GM23248 (cell line): ENCODE data around the gene DGKH. TPM values are rescaled to one million over a fixed set of nuclear protein-coding genes. Genes with fewer than 3 reads are reported as not detected.
"Not testable (repeated sequence)": the region's sequence is repeated elsewhere in the genome, so short reads cannot be mapped to it uniquely, and the experiment has no call there.

Experiments
- DNase-seq: peaks from one replicate; pipeline ENCODE4 v3.0.0-alpha.2; 2015
- H2AFZ ChIP-seq: fragments of 200-600 bp; sonication (generic); 2 replicates; pipeline ENCODE4 v1.6.1; 2016; ENCODE audit warnings: antibody characterized with exemption
- H3F3A ChIP-seq: fragments of 200-600 bp; sonication (generic); 2 replicates; pipeline ENCODE4 v1.6.1; 2016; ENCODE audit warnings: mild to moderate bottlenecking, antibody characterized with exemption, mixed run types; ENCODE audit not compliant: insufficient read depth
- H3K27ac ChIP-seq: fragments of 200-600 bp; sonication (generic); 2 replicates; pipeline ENCODE4 v1.5.1; 2016; ENCODE audit warnings: mild to moderate bottlenecking
- H3K27me3 ChIP-seq: fragments of 200-600 bp; sonication (generic); replicated peaks from 2 replicates; pipeline ENCODE4 v1.6.1; 2016; ENCODE audit warnings: mild to moderate bottlenecking; ENCODE audit not compliant: insufficient read depth
- H3K36me3 ChIP-seq: fragments of 200-600 bp; sonication (generic); 2 replicates; pipeline ENCODE4 v1.6.1; 2016; ENCODE audit warnings: low read depth, mild to moderate bottlenecking
- H3K4me1 ChIP-seq: fragments of 200-600 bp; sonication (generic); 2 replicates; pipeline ENCODE4 v1.6.1; 2016; ENCODE audit warnings: mild to moderate bottlenecking; ENCODE audit not compliant: insufficient read depth
- H3K4me2 ChIP-seq: fragments of 200-600 bp; sonication (generic); one replicate; pipeline ENCODE4 v1.6.1; 2016; ENCODE audit warnings: mild to moderate bottlenecking; ENCODE audit not compliant: unreplicated experiment
- H3K4me3 ChIP-seq: fragments of 200-600 bp; sonication (generic); 2 replicates; pipeline ENCODE4 v1.5.1; 2016; ENCODE audit warnings: mild to moderate bottlenecking
- H3K79me2 ChIP-seq: fragments of 200-600 bp; sonication (generic); 2 replicates; pipeline ENCODE4 v1.6.1; 2016; ENCODE audit warnings: mild to moderate bottlenecking; ENCODE audit not compliant: insufficient read depth
- H3K9ac ChIP-seq: fragments of 200-600 bp; sonication (generic); 2 replicates; pipeline ENCODE4 v1.6.1; 2016; ENCODE audit warnings: mild to moderate bottlenecking
- H3K9me2 ChIP-seq: fragments of 200-600 bp; sonication (generic); 2 replicates; pipeline ENCODE4 v1.6.1; 2016; ENCODE audit warnings: mixed run types, mild to moderate bottlenecking, moderate library complexity; ENCODE audit not compliant: insufficient read depth
- H3K9me3 ChIP-seq: fragments of 200-600 bp; sonication (generic); one replicate; pipeline ENCODE4 v1.6.1; 2017; ENCODE audit warnings: low read depth
- H4K20me1 ChIP-seq: fragments of 200-600 bp; sonication (generic); 2 replicates; pipeline ENCODE4 v1.6.0; 2016; ENCODE audit not compliant: insufficient read depth
- EZH2 ChIP-seq: fragments of 200-600 bp; sonication (generic); IDR thresholded peaks from 2 replicates; pipeline ENCODE4 v1.6.1; 2018; ENCODE audit warnings: antibody characterized with exemption, mild to moderate bottlenecking; ENCODE audit not compliant: insufficient read depth, poor library complexity, severe bottlenecking
- EZH2phosphoT487 ChIP-seq: fragments of 200-600 bp; sonication (generic); IDR thresholded peaks from 2 replicates; pipeline ENCODE4 v1.6.1; 2018; ENCODE audit warnings: antibody characterized with exemption, moderate library complexity, mild to moderate bottlenecking, low read depth; ENCODE audit not compliant: insufficient read depth
- WGBS, 2 experiments: methylation state at CpG; one replicate each; pipeline ENCODE4 v1.1.6; 2015 to 2017; ENCODE audit warnings: low lambda C conversion rate in 2 of 2, low coverage in 1 of 2; ENCODE audit errors: missing lambda C conversion rate in 2 of 2; 5-methylcytosine and 5-hydroxymethylcytosine counted together
- in situ Hi-C: fragments of 300-500 bp; cut with MboI; formaldehyde crosslinking; loops from 2 replicates; pipeline ENCODE4 v1.15.0; 2020
- polyA plus RNA-seq: library from polyadenylated mRNA; unstranded; fragments of >200 nt; fragmentation: Nextera tagmentation; extraction: Ambion mirVana; gene quantifications from 2 replicates; pipeline ENCODE4 v1.2.1, GENCODE V29; 2016
- total RNA-seq: library from RNA; depleted of rRNA; stranded (reverse); fragments of >200 nt; shearing (Covaris generic); gene quantifications from 2 replicates; pipeline ENCODE4 v1.2.3, GENCODE V29; 2014

DGKH gene
- total and polyA plus RNA-seq, 2 experiments from 2014 or later, result 1.4 to 7.1 TPM

DNA sequence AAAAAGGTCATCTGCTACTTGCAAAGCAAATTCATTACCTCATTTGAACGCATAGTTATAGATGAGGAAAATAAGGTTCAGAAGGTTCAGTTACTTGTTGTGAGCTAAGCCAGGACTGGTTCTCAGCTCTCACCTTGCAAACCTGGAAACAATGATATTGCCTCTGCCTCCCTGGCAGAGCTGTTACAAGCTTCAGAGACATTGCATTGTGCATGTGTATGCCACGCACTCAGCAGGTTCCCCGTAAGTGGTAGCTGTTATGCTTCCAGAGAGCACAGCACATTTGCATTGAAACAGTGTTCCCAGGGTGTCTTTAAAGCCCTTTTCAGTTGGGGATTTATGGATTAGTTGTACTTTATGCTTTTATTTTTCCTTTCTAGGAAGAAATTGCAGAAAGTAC, 80.6 kb downstream of the DGKH start:
- Histone ChIP-seq H3K9ac (no peak overlapping the region), H4K20me1 (no peaks in the 10 kb centered on the region), H3K4me1 (peaks cover 6% of the 10 kb centered on the region), H3K27me3 (no peaks in the 10 kb centered on the region), H3F3A (peaks cover 4% of the 10 kb centered on the region), H3K9me2 (no peaks in the 10 kb centered on the region), H3K36me3 (peaks cover 13% of the 10 kb centered on the region; the same call in 1 of the 2 replicates), H3K4me2 (no peak overlapping the region), H3K4me3 (no peak overlapping the region), H3K27ac (no peak overlapping the region), H3K79me2 (peaks cover 26% of the 10 kb centered on the region; the same call in 1 of the 2 replicates), H3K9me3 (no peaks in the 10 kb centered on the region), H2AFZ (no peak overlapping the region)
- TF ChIP-seq EZH2 (no peak), EZH2phosphoT487 (no peak)
- 73 to 74% methylated on average over 3 of the region's 3 CpGs for WGBS, 2 experiments
- in situ Hi-C loops, result no loop called here
- DNase-seq, result no peak

GRCh38 chr13:42136518-42136917, 88.1 kb downstream of the DGKH start:
- TF ChIP-seq EZH2phosphoT487, result no peak
- TF ChIP-seq EZH2, result no peak
- Histone ChIP-seq H3K4me2 (no peak overlapping the region), H3K27me3 (no peaks in the 10 kb centered on the region), H3K4me3 (no peak overlapping the region), H3K9me3 (no peaks in the 10 kb centered on the region), H4K20me1 (no peaks in the 10 kb centered on the region), H3K4me1 (peaks cover 18% of the 10 kb centered on the region), H3K9me2 (no peaks in the 10 kb centered on the region), H2AFZ (no peak overlapping the region), H3K36me3 (0 out of 2 replicates have a peak, but pooled peaks cover 4% of the 10 kb centered on the region), H3K9ac (no peak overlapping the region), H3F3A (peaks cover 17% of the 10 kb centered on the region), H3K79me2 (no peaks in the 10 kb centered on the region; the same call in 1 of the 2 replicates), H3K27ac (no peak overlapping the region)
- WGBS, 2 experiments, result 81 to 83% methylated on average over 3 of the region's 3 CpGs
- in situ Hi-C loops, result no loop called here
- no peak for DNase-seq

DNA sequence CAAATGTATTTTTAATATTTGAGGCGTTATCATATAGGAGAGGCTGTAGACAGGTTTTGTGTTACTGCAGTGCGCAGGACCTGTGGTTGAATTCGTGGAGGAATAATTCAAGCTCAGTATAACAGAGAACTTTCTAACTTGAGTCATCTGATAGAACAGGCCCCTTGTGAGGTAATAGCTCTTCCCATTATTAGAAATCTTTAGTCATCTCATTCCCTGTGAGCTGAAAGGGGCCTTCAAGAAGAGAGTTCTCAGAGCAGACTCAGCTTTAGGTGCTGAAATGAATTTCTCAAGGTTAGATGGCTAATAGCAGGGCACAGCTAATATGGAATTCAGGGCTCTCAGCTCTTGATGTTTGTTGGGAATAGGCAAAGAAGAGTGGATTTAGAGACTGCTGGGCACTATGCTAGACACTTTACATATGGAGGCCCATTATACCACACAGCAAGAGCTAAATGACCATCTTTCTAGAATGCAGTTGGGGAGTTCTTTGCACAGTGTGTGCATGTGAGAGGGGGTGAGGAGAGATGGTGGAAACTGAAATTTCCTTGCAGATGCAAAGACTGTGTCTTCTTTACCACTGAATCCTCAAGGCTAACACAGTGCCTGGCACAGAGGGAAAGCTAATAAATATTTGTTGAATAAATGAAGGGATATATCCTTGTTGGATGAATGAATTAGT, 89.5 kb downstream of the DGKH start:
- Histone ChIP-seq H3K27ac (peak overlapping the region; percentile 18; the same call in 1 of the 2 replicates), H3K4me3 (no peak overlapping the region), H3K9ac (no peak overlapping the region), H4K20me1 (no peaks in the 10 kb centered on the region), H3K27me3 (no peaks in the 10 kb centered on the region), H3K9me2 (no peaks in the 10 kb centered on the region), H3K9me3 (no peaks in the 10 kb centered on the region), H3K79me2 (no peaks in the 10 kb centered on the region; the same call in 1 of the 2 replicates), H3K36me3 (no peaks in the 10 kb centered on the region), H3K4me1 (peaks cover 18% of the 10 kb centered on the region), H2AFZ (no peak overlapping the region), H3K4me2 (no peak overlapping the region), H3F3A (peaks cover 17% of the 10 kb centered on the region)
- TF ChIP-seq EZH2phosphoT487 (no peak), EZH2 (no peak)
- DNase-seq, result peak; percentile 77
- in situ Hi-C loops, result no loop called here
- WGBS, 2 experiments, result 78 to 79% methylated on average over 3 of the region's 3 CpGs

- TF ChIP-seq EZH2phosphoT487, result no peak
- no peak for TF ChIP-seq EZH2
Observed at GRCh38 chr13:42140494-42140893, 92.0 kb downstream of the DGKH start.

GRCh38 chr13:42141052-42141451, 92.6 kb downstream of the DGKH start:
- H3K27ac ChIP-seq, H3K4me2 ChIP-seq, H3K9me3 ChIP-seq, H3K9ac ChIP-seq, H2AFZ ChIP-seq, H3K27me3 ChIP-seq, H3F3A ChIP-seq, H4K20me1 ChIP-seq, H3K9me2 ChIP-seq, H3K4me1 ChIP-seq, DNase-seq, H3K79me2 ChIP-seq, in situ Hi-C loops, H3K36me3 ChIP-seq, H3K4me3 ChIP-seq: not testable (repeated sequence)
- 97 to 98% methylated on average over 2 of the region's 2 CpGs for WGBS, 2 experiments

More at GRCh38 chr13:42140494-42140893, 92.0 kb downstream of the DGKH start:
- peaks cover 3% of the 10 kb centered on the region; the same call in 1 of the 2 replicates for H3K4me1 ChIP-seq
- H3F3A ChIP-seq, result 0 out of 2 replicates have a peak, but pooled peaks cover 5% of the 10 kb centered on the region
- no peaks in the 10 kb centered on the region for H4K20me1 ChIP-seq
- WGBS, 2 experiments, result 56 to 73% methylated on average over 2 of the region's 2 CpGs
- H3K9me2 ChIP-seq, result no peaks in the 10 kb centered on the region
- H3K4me2 ChIP-seq, result no peak overlapping the region
- no peak overlapping the region for H2AFZ ChIP-seq
- no peaks in the 10 kb centered on the region for H3K27me3 ChIP-seq
- DNase-seq, result no peak
- H3K9ac ChIP-seq, result no peak overlapping the region
- H3K4me3 ChIP-seq, result no peak overlapping the region
- H3K9me3 ChIP-seq, result no peaks in the 10 kb centered on the region
- H3K36me3 ChIP-seq, result no peaks in the 10 kb centered on the region
- peaks cover 4% of the 10 kb centered on the region; the same call in 1 of the 2 replicates for H3K79me2 ChIP-seq
- in situ Hi-C loops, result no loop called here
- no peak overlapping the region for H3K27ac ChIP-seq
